Uterus (tissue), 2 donors: Measurements from ENCODE around the gene CACNA2D2.

Experiments used
- CTCF ChIP-seq, 4 experiments: fragments of 200-600 bp in 2 of 4; fragments of 450-650 bp in 2 of 4; sonication (generic) in 2 of 4; IDR thresholded peaks; one replicate each; pipeline ENCODE4 v1.5.1; 2016 to 2019; ENCODE audit warnings: antibody characterized with exemption in 4 of 4, mild to moderate bottlenecking in 2 of 4, moderate library complexity in 1 of 4
- POLR2A ChIP-seq, 2 donors: fragments of 450-650 bp; IDR thresholded peaks; one replicate each; pipeline ENCODE4 v1.6.1; 2016; ENCODE audit warnings: antibody characterized with exemption in 2 of 2, mild to moderate bottlenecking in 1 of 2, moderate library complexity in 1 of 2

- no peak for TF ChIP-seq CTCF (IDR thresholded peaks at IDR 0.05)
- TF ChIP-seq POLR2A (IDR thresholded peaks at IDR 0.05) = no peak
Measured at GRCh38 chr3:50416736-50417636, 86.4 kb downstream of the CACNA2D2 start.
